Right atrium auricular region (tissue), 2 donors: ENCODE results near the gene OR2AK2. TPM values are rescaled to one million over a fixed set of nuclear protein-coding genes. Genes with fewer than 3 reads are reported as not detected.

Experiments used
- DNase-seq: peaks from one replicate; pipeline ENCODE4 v3.0.0-alpha.2; 2019; ENCODE audit warnings: low spot score
- H3K27ac ChIP-seq, 2 donors: fragments of 200-600 bp; sonication (generic); 1 replicate in 1 of 2; 2 replicates in 1 of 2; pipeline ENCODE4 v1.5.1; 2016 to 2019
- H3K27me3 ChIP-seq, 2 donors: fragments of 200-600 bp; sonication (generic); one replicate each; pipeline versions ENCODE4 v1.5.1 to v1.6.0; 2017 to 2019
- H3K36me3 ChIP-seq: fragments of 200-600 bp; sonication (generic); one replicate; pipeline ENCODE4 v1.5.1; 2016
- H3K4me1 ChIP-seq, 2 donors: fragments of 200-600 bp; sonication (generic); one replicate each; pipeline versions ENCODE4 v1.5.1 to v1.6.0; 2017 to 2019
- H3K4me3 ChIP-seq, 2 donors: fragments of 200-600 bp; sonication (generic); 1 replicate in 1 of 2; 2 replicates in 1 of 2; pipeline ENCODE4 v1.5.1; 2017 to 2019; ENCODE audit warnings: mild to moderate bottlenecking in 1 of 2, moderate library complexity in 1 of 2
- H3K9me3 ChIP-seq, 2 donors: fragments of 200-600 bp; sonication (generic); one replicate each; pipeline ENCODE4 v1.5.1; 2019
- CTCF ChIP-seq, 2 donors: fragments of 200-600 bp; sonication (generic); IDR thresholded peaks; one replicate each; pipeline ENCODE4 v1.5.1; 2019; ENCODE audit warnings: antibody characterized with exemption in 2 of 2
- total RNA-seq, 2 donors: library from RNA; depleted of rRNA; stranded (reverse); fragments of >200 nt; gene quantifications; one replicate each; pipeline ENCODE4 v1.1.0, GENCODE V29; 2016

The OR2AK2 gene
- total RNA-seq, 2 donors from 2014 or later: not detected

- no peak for DNase-seq
- no peak for TF ChIP-seq CTCF (IDR thresholded peaks at IDR 0.05)
- no peaks in the 10 kb centered on the region for H3K27me3 ChIP-seq
- H3K4me3 ChIP-seq: no peak overlapping the region
- no peaks in the 10 kb centered on the region for H3K36me3 ChIP-seq
- H3K4me1 ChIP-seq: no peaks in the 10 kb centered on the region
- no peak overlapping the region for H3K27ac ChIP-seq
- no peaks in the 10 kb centered on the region for H3K9me3 ChIP-seq
These were observed 2.0 kb upstream of the OR2AK2 start for GRCh38 chr1:247962911-247963588.

- H3K27me3 ChIP-seq: no peaks in the 10 kb centered on the region
- no peak for TF ChIP-seq CTCF (IDR thresholded peaks at IDR 0.05)
- no peak overlapping the region for H3K27ac ChIP-seq
- no peaks in the 10 kb centered on the region for H3K9me3 ChIP-seq
- no peak overlapping the region for H3K4me3 ChIP-seq
- DNase-seq: no peak
- H3K36me3 ChIP-seq: no peaks in the 10 kb centered on the region
- H3K4me1 ChIP-seq: no peaks in the 10 kb centered on the region
These were observed 1.6 kb downstream of the OR2AK2 start for GRCh38 chr1:247966532-247967204.

GRCh38 chr1:247992986-247993385 is 28.0 kb downstream of the OR2AK2 start:
- Histone ChIP-seq H3K4me3 (no peak overlapping the region), H3K27ac (no peak overlapping the region), H3K4me1 (no peaks in the 10 kb centered on the region), H3K36me3 (no peaks in the 10 kb centered on the region), H3K9me3 (no peaks in the 10 kb centered on the region), H3K27me3 (no peaks in the 10 kb centered on the region)
- TF ChIP-seq CTCF (IDR thresholded peaks at IDR 0.05): no peak
- DNase-seq: no peak

- DNase-seq: no peak
- H3K36me3 ChIP-seq: no peaks in the 10 kb centered on the region
- TF ChIP-seq CTCF (IDR thresholded peaks at IDR 0.05): no peak
- no peaks in the 10 kb centered on the region for H3K27me3 ChIP-seq
- no peaks in the 10 kb centered on the region for H3K9me3 ChIP-seq
- no peak overlapping the region for H3K27ac ChIP-seq
- no peak overlapping the region for H3K4me3 ChIP-seq
- H3K4me1 ChIP-seq: no peaks in the 10 kb centered on the region
These were observed 33.8 kb downstream of the OR2AK2 start for GRCh38 chr1:247998811-247999210.

- H3K4me1 ChIP-seq: no peaks in the 10 kb centered on the region
- DNase-seq: no peak
- TF ChIP-seq CTCF (IDR thresholded peaks at IDR 0.05): no peak
- H3K9me3 ChIP-seq: no peaks in the 10 kb centered on the region
- H3K27me3 ChIP-seq: no peaks in the 10 kb centered on the region
- H3K27ac ChIP-seq: no peak overlapping the region
- no peaks in the 10 kb centered on the region for H3K36me3 ChIP-seq
- no peak overlapping the region for H3K4me3 ChIP-seq
These were observed 35.1 kb downstream of the OR2AK2 start for GRCh38 chr1:248000169-248000568.
